Right lobe of liver (tissue), 4 donors: Measurements from ENCODE around the gene HHIPL2.
"Not testable (repeated sequence)": the region's sequence is repeated elsewhere in the genome, so short reads cannot be mapped to it uniquely, and the experiment has no call there.

Source experiments
- CTCF ChIP-seq, 4 donors: fragments of 200-600 bp in 3 of 4; fragments of 450-650 bp in 1 of 4; IDR thresholded peaks; one replicate each; pipeline versions ENCODE4 v1.5.1 to v1.8.0; 2016 to 2022; ENCODE audit warnings: antibody characterized with exemption in 4 of 4, mild to moderate bottlenecking in 2 of 4
- POLR2A ChIP-seq: fragments of 450-650 bp; IDR thresholded peaks from one replicate; pipeline ENCODE4 v1.6.1; 2017; ENCODE audit warnings: antibody characterized with exemption, mild to moderate bottlenecking
- donor health status: DM: no; HTN: no; CAD: no.
- donor health status: DM: no; HTN: no; CAD: no.
- donor health status: DM: no; HTN: yes; CAD: no.

GRCh38 chr1:222484005-222484404 is 63.9 kb downstream of the HHIPL2 start:
- not testable (repeated sequence) for TF ChIP-seq POLR2A; CTCF (IDR thresholded peaks at IDR 0.05)
